GM18507 (cell line): ENCODE data around the gene ACCS.

Source experiments
- DNase-seq: peaks from one replicate; pipeline ENCODE4 v3.0.0; 2011; ENCODE audit warnings: low read depth; ENCODE audit not compliant: insufficient read length; ENCODE audit errors: extremely low spot score
- FAIRE-seq: peaks from 2 replicates; lab custom pipeline; 2011; peaks lifted over from hg19 to GRCh38; lab: Jason Lieb, UNC

The ACCS gene

DNA sequence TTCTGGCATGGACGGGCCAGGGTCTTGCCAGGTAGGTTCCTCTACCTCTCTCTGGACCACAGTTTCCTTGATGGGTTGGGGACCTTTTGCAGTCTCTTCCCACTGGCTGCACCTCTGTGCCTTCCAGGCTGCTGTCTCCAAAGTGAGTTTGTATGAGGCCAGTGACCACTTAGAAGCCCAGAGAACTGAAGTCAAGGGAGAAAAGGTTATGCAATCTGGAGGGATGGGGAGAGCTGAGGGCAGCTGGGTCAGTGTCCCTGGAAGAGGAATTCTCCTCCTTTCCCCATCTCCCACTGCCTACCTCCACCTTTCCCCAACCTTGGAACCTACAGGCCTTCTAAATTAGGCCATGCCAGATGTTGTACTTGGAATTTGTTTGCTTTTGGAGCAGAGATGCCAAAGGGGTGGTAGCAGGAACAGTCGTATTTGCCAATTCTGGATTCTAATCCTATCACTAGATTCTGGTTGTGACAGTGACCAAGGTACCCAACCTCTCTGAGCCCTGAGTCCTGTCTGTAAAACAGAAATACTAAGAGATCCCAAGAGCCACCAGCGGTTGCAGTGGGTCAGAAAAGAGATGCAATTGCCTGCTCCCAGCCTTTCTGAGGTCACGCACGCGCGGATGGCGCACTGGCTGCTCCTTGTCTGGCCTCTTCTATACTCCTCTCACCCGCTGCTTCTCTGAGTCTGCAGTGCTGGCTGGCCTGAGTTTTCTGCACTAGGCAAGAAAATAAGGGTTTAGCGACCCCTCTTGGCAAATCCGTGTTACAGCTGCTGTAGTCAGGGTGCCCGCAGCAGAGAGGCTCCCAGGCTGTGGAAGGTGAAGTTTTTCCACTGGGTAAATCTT, 29.0 kb upstream of the ACCS start:
- FAIRE-seq: peak; percentile 77
- peak; percentile 15 for DNase-seq

- DNase-seq (no peak), FAIRE-seq (no peak)
Measured at GRCh38 chr11:44037658-44037998, 28.4 kb upstream of the ACCS start.

DNA sequence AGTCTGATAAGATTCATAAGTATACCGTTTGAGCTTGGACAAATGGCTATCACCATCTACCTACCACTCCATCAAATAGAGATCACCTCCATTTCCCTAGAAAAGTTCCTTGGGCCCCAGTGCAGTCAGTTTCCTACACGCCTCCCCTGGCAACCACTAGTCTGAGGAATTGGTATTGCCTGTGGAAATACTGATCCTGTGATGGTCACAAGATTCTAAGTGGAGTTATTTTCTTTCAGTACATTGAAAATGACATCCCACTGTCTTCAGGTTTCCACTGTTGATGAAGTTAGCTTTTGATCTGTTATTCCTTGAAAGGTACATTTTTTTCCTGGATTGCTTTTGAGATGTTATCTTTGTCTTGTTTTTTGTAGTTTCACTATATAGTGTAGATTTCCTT, 22.9 kb upstream of the ACCS start:
- FAIRE-seq: no peak
- no peak for DNase-seq

DNA sequence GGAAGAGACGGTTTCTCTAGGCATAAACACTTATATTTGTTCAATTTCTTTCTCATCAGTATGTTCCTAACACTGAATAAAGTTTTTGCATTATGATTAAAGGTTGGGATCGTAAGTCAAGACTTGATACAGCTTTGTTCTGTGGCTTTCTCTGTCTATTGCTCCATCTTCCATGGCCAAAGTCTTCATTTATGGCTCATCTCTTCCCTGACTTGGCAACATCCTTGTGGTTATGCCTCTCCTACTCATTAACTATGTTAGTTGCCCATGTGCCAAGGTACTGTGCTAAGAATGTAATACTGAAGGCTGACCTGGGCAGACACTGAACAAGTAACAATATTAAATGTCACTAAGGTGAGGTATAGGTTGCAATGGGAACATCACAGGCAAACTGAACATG, 19.9 kb upstream of the ACCS start:
- FAIRE-seq (no peak), DNase-seq (no peak)

GRCh38 chr11:44047298-44047697, 18.8 kb upstream of the ACCS start:
- no peak for DNase-seq
- no peak for FAIRE-seq

- no peak for DNase-seq
Measured at GRCh38 chr11:44047931-44048431, 18.1 kb upstream of the ACCS start, which contains the start of gene ACCSL. TSS of gene ACCSL (plus strand) at chr11:44047981. CDS start at chr11:44048037, 56 bp downstream.

GRCh38 chr11:44049832-44050231, 16.2 kb upstream of the ACCS start:
- DNase-seq: no peak
- no peak for FAIRE-seq

More at GRCh38 chr11:44047931-44048431, 18.1 kb upstream of the ACCS start, which contains the start of gene ACCSL:
- FAIRE-seq: no peak

GRCh38 chr11:44051171-44051570, 14.9 kb upstream of the ACCS start:
- DNase-seq (no peak), FAIRE-seq (no peak)

DNA sequence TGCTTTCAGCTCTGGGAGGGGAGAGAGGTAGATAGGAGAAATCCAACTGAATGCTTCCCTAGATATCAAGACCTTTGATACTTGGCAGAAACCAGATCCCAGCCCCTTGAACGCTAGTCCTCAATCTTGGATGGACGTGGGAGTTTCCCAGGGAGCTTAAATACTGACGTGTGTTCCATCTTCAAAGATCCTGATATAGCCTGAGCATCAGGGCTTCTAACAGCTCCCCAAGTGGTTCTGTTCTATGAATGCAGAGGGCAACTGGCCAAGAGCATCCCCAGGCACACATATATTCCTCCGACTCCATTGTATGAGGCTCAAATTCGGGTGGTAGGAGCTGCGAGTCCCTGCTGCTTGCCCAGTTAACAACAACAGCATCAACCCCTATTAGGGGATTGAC, 8.7 kb upstream of the ACCS start:
- FAIRE-seq (no peak), DNase-seq (no peak)

DNA sequence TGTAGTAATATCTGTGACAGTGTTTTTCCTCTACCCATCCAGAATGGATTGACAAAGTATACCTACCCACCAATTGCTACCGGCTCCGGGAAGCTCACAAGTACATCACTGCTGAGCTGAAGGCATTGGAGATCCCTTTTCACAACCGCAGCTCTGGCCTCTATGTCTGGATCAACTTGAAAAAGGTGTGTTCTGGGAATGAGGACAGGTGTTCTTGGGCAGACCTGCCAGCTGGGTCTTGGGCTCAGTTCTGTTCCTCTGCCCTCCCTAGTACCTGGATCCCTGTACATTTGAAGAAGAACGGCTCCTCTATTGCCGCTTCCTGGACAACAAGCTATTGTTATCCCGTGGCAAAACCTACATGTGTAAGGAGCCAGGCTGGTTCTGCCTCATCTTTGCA, 7.8 kb upstream of the ACCS start:
- FAIRE-seq: no peak
- no peak for DNase-seq

- DNase-seq (no peak), FAIRE-seq (no peak)
Measured at GRCh38 chr11:44065161-44065661, 859 bp upstream of the ACCS start.

DNA sequence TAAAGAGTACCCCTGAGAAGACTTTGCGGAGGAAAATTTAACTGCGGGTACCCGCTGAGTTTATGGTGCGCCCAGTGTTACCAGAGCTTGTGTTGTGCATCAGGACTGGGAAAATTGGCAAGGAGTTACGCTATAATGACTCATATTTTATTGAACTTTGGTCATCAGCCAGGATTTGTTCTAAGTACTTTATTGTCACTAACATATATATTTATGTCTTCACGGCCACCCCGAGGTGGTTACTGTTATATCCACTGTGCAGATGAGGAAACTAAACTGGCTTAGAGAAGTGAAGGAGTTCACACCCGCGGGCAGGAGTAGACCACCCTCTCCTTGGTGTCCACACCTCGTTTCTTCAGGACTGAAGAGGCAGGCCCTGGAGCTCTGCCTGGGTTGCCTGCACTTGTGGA, 667 bp downstream of the ACCS start:
- FAIRE-seq: peak; percentile 26
- no peak for DNase-seq

DNA sequence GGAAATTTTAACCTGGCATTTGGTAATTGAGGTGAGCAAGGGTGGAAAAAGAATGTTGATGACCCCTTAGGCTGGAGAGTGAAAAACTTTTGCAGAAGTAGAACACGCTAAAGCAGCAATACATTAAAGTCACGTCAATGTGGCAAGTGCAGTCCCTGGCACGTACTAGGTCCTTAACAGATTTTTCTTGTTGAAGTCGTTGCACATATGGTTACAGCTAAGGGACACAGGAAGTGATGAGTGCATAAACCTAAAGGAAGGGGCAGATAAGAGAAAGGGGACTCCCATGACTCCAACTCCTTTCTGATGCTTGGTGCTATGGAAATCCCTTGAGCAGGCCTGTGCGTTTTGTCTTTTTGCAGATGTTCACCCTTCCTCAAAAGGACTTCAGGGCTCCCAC, 1.2 kb downstream of the ACCS start:
- DNase-seq: no peak
- FAIRE-seq: no peak

DNA sequence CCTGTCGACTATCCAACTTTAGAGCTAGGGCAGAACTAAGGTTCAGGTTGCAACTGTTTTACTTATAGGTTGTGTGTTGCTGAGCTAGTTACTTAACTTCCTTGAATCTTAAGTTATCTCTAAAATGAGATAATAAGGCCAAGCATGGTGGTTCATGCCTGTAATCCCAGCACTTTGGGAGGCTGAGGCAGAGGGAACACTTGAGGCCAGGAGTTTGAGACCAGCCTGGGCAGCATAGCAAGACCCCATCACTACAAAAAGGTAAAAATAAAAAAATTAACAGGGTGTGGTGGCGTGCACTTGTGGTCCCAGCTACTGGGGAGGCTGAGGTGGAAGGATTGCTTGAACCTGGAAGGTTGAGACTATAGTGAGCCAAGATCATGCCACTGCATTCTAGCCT, 2.1 kb downstream of the ACCS start:
- DNase-seq (no peak), FAIRE-seq (no peak)

- FAIRE-seq (no peak), DNase-seq (no peak)
Measured at GRCh38 chr11:44071157-44071556, 5.1 kb downstream of the ACCS start.

DNA sequence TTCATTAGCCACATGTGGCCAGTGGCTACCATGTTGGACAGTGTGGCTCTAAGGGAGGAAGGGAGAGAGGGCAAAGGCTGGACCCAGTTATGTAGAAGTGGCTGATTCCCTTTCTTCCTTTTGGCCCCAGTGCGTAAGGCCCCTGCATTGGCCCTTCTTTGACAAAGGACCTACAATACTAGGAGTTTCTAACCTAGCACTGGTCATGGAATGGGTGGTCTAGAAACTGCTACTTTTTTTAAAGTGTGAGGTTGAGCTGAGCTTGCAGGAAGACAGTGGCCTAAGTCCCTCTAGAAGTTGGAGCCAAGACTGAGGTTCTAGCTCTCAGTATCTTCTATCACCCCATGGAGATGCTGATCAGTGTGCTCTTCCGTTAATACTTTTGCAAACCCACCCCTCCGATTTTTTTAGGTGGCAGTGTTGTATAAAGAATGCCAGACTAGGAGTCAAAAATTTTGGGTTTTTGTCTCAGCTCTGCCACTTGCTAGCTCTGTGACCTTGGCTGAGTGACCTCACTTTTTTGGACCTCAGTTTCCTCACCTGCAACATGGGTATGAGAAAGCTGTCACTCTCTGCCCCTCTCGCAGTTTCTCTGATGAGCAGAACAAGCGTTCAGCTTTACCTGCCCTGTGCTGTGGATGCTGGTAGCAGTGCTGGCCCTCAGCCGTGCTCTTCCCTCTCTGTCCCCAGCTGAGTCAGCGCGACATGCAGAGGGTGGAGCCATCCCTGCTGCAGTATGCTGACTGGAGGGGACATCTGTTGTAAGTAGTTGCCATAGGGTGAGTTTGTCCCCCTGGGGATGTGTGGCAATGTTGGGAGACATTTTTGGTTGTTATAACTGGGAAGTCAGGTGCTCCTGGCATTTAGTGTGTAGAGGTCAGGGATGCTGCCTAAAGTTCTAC, 6.9 kb downstream of the ACCS start:
- no peak for FAIRE-seq
- no peak for DNase-seq

DNA sequence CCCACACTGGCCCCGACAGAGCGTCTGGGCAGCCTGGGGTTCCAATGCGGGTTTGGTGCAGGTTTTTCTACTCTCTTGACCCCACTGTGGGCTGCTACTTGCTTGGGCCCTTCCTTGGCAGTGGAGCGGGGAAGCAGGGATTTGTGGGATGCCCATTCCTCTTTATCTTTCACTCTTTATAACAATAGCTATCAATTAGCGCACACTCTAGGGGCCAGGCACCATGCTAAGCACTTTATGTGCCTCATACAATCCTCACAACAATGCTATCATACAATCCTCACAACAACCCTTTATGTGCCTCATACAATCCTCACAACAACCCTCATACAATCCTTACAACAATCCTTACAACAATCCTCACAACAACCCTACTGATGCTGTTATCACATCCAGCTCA, 12.7 kb downstream of the ACCS start:
- no peak for DNase-seq
- FAIRE-seq: no peak

GRCh38 chr11:44079376-44079775, 13.3 kb downstream of the ACCS start:
- FAIRE-seq (no peak), DNase-seq (no peak)

- FAIRE-seq: no peak
- no peak for DNase-seq
Measured at GRCh38 chr11:44080951-44081350, 14.9 kb downstream of the ACCS start.

- FAIRE-seq (no peak), DNase-seq (no peak)
Measured at GRCh38 chr11:44082645-44083044, 16.6 kb downstream of the ACCS start.
